DMS53 (cell line): Measurements from ENCODE around the gene ESRRA.

ENCODE experiments used
- DNase-seq: peaks from one replicate; lab custom pipeline; 2025; lab: John Stamatoyannopoulos, UW

Gene ESRRA

DNA sequence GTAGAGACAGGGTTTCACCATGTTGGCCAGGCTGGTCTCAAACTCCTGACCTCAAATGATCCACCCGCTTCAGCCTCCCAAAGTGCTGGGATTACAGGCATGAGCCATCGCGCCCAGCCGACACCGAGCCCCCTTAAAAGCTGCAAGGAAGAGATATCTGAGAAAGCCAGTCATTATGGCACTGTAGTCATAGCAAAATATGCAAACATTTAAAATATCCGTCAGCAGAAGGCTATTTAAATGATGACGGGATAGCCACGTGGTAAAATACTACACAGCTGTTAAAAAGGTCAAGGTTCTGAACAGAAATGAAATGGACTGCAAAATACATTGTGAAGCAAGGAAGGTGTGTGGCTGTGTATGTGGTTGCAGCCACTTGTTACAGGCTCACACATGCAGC lies 28.2 kb downstream of the ESRRA start:
- DNase-seq, result no peak

DNA sequence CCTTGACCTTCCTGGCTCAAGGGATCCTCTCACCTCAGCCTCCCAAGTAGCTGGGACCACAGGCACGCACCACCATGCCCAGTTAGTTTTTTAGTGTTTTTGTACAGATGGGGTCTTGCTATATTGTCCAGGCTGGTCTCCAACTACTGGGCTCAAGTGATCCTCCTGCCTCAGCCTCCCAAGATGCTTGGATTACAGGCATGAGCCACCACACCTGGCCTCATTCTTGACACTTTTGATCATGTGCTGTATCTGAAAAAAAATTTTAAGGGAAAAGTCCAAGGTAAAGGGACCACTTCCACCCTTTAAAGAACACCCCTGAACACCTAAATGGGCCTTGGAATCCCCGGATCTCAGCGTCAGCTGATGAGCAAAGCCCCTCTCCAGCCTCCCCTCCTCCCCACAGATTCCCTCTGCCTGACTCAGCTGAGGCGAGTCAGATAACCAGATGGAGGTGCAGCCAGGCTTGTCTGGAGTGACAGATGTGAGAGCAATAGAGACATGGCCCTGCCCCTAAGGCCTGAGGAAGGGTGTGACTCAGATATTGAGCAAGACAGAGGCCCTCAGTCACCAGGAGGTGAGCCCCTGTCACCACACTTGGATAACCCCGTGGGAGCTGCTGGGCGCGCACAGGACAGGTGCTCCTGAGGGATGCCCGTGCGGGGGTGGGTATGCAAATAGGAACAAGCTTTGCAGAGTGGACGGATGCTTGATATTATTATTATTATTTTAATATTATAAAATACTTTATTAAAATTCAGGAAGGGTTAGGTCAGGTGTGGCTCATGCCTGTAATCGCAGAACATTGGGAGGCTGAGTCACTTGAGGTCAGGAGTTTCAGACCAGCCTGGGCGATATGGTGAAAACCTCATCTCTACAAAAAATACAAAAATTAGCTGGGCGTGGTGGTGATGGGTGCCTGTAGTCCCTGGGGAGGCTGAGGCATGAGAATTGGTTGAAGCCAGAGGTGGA lies 29.7 kb downstream of the ESRRA start:
- DNase-seq, result peak; percentile 97

DNA sequence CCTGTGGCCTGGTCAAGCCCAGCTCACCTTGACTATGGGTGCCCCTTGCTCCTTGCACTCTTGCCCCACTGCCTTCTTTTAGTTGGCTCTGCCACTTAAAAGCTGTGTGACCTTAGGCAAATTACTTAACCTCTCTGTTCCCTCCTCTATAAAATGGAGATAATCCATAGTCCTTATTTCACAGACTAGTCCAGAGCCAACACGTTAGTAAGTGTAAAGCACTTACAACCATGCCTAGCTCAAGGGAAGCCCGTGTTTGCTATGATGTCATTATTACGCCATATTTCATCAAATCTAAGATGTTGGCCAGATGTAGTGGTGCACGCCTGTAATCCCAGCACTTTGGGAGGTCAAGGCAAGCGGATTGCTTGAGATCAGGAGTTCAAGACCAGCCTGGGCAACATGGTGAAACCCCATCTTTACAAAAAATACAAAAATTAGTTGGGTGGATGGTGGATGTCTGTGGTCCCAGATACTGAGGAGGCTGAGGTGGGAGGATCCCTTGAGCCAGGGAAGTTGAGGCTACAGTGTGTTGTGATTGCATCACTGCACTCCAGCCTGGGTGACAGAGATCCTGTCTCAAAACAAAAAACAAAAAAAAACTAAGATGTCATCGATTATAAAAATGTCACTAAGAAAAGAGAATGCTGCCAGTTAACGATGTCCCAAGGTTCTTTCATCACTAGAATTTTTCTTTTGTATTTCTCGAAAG lies 32.4 kb downstream of the ESRRA start:
- DNase-seq, result no peak

DNA sequence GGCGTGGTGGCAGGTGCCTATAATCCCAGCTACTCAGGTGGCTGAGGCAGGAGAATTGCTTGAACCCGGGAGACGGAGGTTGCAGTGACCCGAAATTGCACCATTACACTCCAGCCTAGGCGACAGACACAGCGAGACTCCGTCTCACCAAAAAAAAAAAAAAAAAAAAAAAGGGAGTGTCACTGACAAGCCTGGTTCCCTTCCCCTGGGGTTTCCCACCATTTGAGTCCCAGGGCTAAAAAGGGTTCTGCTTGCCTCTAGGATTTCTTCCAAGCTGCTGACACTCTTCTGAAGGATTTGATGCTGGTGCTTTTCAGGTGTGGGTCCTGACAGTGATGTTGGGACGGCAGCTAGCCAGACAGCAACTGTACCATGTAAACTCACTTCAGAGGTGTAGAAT lies 33.4 kb downstream of the ESRRA start:
- no peak for DNase-seq

DNA sequence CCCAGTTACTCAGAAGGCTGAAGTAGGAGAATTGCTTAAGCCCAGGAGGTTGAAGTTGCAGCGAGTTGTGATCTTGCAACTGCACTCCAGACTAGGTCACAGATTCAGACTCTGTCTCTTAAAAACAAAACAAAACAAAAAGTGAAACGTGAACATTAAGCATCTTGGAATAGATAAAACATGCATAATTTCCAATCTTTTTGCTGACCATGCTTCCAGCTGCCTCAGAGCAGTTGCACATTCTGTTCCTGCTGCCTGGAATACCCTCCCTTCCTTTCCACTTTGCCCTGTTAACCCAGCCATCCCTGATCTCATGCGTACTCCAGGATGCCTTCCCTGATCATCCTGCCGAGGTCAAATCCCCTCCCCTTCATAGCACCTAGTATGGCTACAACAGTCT lies 34.0 kb downstream of the ESRRA start:
- no peak for DNase-seq

DNA sequence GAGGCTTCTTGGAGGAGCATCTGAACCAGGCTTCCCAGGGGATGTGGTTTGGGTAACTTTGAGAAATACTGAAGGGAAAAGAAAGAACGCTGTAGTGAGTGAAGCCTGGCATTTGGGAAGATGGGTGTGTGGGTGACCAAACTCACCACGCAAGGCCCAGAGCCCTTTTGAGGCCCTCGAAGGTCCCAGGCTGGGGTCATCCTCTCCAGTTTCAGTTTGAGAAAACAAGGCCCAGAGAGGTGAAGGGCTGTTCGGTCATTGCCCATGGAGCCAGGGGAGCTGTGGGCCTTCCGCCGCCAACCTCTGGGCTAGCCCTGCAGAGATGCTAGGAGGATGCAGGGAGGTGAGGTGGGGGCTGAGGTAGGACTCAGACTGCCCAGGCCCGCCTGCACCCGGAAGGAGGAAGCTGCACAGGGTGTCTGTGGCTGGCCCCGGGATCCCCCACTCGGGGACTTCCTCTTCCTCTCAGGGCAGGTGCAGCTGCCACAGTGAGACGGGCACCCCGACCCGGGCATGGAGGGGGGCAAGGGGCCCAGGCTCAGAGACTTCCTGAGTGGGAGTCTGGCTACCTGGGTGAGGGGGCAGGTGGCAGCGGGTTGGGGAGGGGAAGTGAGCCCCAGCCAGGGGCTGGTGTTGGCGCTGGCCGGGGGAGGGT lies 34.6 kb downstream of the ESRRA start, which contains the start of gene CCDC88B:
Gene CCDC88B, plus strand, starts transcription at position 451 of the 655 bp plus-strand sequence. Its CDS starts 63 bp downstream, at position 514.
- no peak for DNase-seq

DNA sequence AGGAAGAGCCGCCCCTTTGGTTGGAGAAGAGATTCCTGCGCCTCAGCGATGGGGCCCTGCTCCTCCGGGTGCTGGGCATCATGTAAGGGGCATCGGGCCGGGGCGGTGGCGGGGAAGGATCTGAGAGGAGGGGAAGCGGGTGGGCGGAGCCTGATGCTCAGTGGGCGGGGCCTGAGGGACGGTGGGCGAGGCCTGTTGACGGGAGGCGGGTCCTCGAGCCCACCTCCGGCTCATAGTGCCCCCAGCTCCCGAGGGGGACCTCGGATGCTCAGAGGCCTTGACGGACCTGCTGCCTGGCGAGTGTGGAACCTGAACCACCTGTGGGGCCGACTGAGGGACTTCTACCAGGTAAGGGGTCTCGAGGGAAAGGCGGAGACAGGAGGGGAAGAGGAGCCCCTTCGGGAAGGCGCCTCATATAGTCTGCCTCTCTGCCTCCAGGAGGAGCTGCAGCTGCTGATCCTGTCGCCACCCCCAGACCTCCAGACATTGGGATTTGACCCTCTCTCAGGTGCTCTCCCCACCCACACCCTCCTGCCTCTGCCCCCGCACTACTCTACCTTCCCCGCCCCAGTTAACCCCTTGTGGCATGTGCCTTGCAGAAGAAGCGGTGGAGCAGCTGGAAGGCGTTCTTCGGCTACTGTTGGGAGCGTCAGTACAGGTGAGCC lies 35.5 kb downstream of the ESRRA start:
- DNase-seq, result no peak

DNA sequence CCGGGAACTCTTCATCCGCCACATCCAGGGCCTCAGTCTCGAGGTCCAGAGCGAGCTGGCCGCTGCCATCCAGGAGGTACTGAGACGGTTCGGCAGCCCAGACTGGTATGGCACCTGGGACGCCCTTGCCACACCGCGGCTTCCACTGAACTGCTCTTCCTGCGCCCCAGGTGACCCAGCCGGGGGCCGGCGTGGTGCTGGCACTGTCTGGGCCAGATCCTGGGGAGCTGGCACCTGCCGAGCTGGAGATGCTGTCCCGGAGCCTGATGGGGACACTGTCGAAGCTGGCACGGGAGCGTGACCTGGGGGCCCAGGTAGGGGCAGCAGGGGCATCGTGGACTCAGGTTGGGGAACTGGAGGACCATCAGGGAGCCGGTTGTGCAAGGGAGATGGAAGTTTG lies 36.1 kb downstream of the ESRRA start:
- no peak for DNase-seq

DNA sequence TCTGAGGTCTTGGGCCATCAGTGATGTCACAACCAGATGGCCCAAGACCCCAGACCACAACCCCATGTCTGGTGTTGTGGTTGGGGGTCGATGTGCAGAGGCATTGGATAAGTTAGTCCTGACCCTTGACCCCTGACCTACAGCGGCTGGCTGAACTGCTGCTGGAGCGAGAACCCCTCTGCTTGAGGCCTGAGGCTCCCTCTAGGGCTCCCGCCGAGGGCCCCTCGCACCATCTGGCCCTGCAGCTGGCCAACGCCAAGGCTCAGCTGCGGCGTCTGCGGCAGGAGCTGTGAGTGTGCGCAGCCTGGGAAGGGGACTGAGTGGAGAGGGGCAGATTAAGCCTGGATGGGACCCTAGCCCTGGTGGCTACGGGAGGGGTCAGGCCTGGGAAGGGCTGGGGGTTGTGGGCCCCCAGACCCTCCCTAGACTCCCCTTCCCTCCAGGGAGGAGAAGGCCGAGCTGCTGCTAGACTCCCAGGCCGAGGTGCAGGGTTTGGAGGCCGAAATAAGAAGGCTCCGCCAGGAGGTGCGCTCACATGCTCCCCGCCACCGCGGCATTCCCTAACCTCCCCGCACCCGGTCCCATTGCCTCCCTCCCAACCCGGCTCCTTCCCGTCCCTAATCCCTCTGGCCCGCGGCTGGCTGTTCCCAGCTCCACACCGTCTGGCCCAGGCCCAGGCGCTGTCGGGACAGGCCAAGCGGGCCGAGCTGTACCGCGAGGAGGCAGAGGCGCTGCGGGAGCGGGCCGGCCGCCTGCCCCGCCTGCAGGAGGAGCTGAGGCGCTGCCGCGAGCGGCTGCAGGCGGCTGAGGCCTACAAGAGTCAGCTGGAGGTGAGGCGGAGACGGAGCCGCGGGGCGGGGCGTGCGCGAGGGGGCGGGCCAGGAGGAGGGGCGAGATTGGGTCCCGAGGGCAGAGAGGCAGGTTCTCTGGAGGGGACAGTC lies 36.8 kb downstream of the ESRRA start:
- DNase-seq, result peak; percentile 96

DNA sequence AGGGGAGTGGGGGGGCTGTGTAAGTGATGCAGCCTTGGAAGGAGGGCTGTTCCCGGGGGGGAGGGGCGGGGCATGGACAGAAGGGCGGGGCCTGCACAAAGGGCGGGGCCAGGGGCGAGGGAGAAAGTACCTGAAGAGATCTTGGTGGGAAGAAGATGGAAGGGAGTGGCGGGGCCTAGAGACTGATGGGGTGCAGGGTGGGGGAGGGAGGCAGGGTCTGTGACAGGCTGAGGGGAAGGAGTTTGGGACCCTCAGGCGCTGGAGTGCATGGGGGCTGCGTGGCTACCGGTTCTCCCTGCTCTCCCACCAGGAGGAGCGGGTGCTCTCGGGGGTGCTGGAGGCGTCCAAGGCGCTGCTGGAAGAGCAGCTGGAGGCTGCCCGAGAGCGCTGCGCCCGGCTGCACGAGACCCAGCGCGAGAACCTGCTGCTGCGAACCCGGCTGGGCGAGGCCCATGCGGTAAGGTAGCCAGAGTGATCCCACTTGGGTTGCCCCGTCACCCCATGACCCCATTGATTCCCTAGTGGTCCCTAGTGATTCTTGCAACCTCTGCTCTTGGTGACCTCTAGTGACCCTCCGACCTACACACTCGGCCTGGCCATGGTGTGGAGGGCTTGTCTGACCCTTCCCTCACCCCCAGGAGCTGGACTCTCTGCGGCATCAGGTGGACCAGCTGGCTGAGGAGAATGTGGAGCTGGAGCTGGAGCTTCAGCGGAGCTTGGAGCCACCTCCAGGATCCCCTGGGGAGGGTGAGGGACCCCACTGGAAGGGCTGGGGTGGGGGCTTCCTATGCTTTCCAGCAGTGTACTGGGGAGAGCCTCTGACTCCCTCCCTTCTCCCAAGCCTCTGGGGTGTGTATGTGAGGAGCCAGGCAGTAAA lies 37.8 kb downstream of the ESRRA start:
- peak; percentile 68 for DNase-seq

DNA sequence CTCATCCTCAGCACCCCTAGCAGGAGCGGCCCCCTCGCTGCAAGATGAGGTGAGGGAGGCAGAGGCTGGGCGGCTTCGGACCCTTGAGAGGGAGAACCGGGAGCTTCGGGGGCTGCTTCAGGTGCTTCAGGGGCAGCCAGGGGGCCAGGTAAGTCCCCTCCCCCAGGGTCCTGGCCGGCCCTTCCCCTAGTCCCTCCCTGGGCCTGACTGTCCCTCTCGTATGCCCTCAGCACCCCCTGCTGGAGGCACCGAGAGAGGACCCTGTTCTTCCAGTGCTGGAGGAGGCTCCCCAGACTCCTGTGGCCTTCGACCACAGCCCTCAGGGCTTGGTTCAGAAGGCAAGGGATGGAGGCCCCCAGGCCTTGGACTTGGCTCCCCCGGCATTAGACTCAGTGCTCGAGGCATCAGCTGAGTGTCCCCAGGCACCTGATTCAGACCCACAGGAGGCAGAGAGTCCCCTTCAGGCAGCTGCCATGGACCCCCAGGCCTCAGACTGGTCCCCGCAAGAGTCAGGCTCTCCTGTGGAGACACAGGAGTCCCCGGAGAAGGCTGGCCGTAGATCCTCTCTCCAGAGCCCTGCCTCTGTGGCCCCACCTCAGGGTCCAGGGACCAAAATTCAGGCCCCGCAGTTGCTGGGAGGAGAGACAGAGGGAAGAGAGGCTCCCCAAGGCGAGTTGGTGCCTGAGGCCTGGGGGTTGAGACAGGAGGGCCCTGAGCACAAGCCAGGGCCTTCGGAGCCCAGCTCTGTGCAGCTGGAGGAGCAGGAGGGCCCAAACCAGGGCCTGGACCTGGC lies 38.6 kb downstream of the ESRRA start:
- peak; percentile 55 for DNase-seq

DNA sequence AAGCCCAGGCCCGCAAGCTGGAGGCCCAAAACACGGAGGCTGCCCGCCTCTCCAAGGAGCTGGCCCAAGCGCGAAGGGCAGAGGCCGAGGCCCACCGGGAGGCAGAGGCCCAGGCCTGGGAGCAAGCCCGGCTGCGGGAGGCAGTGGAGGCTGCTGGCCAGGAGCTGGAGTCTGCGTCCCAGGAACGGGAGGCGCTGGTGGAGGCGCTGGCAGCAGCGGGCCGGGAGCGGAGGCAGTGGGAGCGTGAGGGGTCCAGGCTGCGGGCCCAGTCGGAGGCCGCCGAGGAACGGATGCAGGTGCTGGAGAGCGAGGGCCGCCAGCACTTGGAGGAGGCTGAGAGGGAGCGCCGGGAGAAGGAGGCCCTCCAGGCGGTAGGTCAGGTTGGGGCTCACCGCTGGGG lies 39.5 kb downstream of the ESRRA start:
- no peak for DNase-seq

DNA sequence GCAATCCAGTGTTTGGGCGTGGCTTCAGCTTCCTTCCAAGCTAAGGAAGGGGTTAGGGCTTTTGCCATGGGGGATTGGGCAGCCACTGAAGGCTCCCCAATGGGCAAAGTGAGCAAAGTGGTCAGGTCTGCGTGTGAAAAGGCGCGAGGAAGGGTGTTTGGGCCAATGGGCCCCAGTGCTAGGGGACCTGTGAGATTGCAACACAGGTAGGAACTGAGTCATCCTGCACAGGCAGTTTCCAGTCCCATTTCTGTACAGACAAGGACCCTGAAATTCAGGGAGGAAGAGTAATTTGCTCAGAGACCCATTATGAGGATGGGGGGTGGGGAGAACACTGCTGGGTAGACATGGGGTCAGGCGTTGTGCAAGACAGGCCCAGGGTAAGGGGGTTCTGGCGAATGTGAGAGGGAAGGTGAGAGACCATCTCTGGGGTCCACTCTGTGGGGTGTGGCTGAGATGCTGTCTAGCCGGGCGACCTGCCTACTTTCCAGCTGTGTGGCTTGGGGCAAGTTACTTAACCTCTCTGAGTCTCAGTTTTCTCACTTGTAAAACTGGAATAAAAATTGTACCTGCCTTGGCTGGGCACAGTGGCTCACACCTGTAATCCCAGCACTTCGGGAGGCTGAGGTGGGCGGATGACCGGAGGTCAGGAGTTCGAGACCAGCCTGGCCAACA lies 42.0 kb downstream of the ESRRA start:
- no peak for DNase-seq

DNA sequence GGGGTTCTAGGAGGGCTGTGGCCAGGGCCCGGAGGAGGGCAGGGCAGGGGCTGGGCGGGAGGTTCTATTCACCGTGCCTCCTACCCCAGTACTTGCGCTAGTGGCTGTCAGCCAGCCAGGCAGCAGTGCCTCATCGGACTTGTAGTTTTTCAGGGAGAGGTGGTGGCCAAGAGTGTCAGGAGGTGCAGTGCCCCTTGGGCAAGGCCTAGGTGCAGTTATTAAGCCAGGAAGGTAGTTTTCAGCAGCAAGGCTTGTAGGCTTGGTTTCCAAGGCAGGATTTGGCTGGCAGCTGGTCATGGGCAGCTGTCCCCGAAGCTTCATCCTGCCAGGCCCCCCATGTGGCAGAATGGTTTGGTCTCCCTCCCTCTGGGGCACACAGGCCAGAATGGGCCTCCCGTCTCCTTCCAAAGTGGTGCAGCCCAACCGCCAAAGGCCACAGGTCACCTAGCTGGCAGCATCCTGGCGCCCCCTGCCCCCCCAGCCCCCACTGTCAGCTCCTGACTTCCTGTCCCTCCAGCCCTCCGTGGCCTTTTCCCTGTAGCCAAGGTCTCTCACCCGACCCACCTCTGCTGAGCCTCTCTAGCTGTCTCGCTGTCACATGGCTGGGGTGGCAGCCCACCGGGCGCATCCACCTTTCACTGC lies 43.2 kb downstream of the ESRRA start:
- DNase-seq, result no peak

DNA sequence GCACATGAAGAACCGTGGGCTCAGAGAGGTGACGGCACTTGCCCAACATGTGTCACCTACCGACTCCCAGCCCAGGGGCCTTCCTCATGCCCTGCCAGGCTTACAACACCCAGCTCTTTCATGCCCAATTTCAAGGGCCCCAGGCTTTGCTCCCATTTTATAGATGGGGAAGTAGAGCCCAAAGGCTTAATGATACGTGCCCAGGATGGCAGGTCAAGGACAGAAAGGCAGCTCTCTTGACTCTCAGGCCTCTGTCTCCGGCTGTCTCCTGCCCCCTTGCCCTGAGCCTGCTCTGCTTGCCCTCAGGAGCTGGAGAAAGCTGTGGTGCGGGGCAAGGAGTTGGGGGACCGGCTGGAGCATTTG lies 43.7 kb downstream of the ESRRA start:
- DNase-seq, result no peak

DNA sequence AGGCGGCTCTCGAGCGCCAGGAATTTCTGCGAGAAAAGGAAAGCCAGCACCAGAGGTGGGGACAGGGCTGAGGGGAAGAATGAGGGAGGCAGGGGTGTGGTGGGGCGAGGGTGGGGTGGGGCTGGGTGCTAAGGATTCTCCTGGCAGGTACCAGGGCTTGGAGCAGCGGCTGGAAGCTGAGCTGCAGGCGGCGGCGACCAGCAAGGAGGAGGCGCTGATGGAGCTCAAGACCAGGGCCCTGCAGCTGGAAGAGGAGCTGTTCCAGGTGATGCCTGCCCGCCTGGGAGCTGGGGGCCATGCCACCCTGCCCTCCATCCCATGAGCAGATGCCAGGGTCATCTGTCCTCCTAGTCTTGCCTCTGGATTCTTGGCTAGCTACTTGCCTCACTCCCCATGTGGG lies 44.1 kb downstream of the ESRRA start:
- no peak for DNase-seq

DNA sequence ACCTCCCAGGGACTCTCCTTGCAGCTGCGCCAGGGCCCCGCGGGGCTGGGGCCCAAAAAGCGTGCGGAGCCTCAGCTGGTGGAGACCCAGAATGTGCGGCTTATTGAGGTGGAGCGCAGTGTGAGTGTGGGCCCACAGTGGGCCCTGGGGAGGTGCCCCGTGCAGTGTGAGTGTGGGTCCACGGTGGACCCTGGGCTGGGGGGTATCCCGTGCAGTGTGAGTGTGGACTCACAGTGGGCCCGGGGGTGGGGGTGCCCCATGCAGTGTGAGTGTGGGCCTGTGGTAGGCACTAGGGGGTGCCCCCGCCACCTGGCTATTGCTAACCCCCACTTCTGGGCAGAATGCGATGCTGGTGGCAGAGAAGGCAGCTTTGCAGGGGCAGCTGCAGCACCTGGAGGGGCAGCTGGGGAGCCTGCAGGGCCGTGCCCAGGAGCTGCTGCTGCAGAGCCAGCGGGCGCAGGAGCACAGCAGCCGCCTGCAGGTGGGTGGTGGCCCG lies 45.9 kb downstream of the ESRRA start:
- DNase-seq, result no peak
